Stimulated activated naive CD8-positive, alpha-beta T cell treated with anti-CD3 and anti-CD28 coated beads, Interleukin-15, Interleukin-2, amounts not matched to agents 100 ng/mL and 50 ng/mL, for 24 hours (primary cell): ENCODE data around the gene SCGB3A1.
A peak's percentile ranks its signal among the peaks of the same experiment; 100 is the strongest.

Experiments
- H3K27ac Mint-ChIP-seq: one replicate; pipeline ENCODE4 v1.8.0; 2021; ENCODE audit warnings: mild to moderate bottlenecking, mixed read lengths
- H3K27me3 Mint-ChIP-seq: one replicate; pipeline ENCODE4 v1.8.0; 2021; ENCODE audit warnings: mixed read lengths
- H3K36me3 Mint-ChIP-seq: one replicate; pipeline ENCODE4 v1.8.0; 2021; ENCODE audit warnings: low read depth, mixed read lengths
- H3K4me1 Mint-ChIP-seq: one replicate; pipeline ENCODE4 v1.8.0; 2021; ENCODE audit warnings: low read depth, mixed read lengths
- H3K4me3 Mint-ChIP-seq: one replicate; pipeline ENCODE4 v1.8.0; 2021; ENCODE audit warnings: mild to moderate bottlenecking, mixed read lengths
- H3K9me3 Mint-ChIP-seq: one replicate; pipeline ENCODE4 v1.8.0; 2021; ENCODE audit warnings: mixed read lengths

SCGB3A1 gene

DNA sequence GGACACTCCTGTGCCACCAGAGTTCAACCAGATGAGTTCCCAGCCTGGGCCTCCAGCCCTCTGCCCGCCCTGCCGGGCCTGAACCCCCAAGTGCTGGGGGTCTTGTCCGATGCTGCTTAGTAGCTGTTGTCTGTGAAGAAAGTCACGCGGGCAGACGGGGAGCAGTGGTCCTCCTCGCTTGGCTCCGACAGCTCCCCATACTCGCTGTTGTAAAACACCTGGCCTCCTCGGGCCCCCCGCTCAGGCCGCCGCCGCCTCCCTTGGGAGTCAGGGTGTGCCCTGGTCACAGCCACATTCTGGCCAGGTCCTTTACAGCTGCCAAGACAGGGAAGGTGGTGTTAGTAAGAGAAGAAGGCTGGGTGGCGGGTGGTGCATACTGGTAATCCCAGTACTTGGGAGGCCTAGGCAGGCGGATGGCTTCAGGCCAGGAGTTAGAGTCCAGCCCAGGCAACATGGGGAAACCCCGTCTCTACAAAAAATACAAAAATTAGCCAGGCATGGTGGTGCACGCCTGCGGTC, 11.8 kb upstream of the SCGB3A1 start:
- H3K9me3 Mint-ChIP-seq: no peaks in the 10 kb centered on the region
- H3K4me3 Mint-ChIP-seq: no peak overlapping the region

DNA sequence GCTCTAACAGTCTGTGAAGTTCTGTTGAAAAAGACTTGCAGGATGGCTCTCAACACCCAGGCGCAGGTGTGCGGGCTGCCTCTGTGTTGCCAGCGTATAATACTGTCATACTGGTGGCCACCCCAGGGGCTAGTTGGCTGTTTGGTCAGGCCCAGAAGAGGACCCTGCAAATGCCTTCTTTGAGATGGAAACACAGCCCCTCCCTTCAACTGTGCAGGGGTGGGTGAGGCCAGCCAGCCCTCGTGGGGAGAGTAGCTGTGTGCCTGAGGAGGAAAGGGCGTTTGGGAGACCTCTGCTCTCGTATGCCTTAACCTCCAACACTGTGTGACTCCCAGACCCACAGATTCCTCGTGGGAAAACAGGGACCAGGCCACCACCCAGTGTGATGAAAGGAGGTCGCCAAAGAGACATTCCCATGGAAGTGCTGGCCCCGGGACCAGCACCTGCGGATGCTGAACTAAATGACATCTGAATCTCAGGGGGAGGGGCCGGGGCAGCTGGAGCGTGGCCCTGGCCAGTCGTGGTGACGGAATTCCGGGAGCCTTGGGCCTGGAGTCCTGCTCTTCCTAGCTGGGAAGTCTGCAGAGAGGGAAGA, 11.3 kb upstream of the SCGB3A1 start:
- H3K27ac Mint-ChIP-seq: no peak overlapping the region

More for the DNA sequence above, 11.8 kb upstream of the SCGB3A1 start:
- Mint-ChIP-seq H3K27ac (no peak overlapping the region), H3K36me3 (no peaks in the 10 kb centered on the region), H3K27me3 (no peaks in the 10 kb centered on the region), H3K4me1 (no peaks in the 10 kb centered on the region)

DNA sequence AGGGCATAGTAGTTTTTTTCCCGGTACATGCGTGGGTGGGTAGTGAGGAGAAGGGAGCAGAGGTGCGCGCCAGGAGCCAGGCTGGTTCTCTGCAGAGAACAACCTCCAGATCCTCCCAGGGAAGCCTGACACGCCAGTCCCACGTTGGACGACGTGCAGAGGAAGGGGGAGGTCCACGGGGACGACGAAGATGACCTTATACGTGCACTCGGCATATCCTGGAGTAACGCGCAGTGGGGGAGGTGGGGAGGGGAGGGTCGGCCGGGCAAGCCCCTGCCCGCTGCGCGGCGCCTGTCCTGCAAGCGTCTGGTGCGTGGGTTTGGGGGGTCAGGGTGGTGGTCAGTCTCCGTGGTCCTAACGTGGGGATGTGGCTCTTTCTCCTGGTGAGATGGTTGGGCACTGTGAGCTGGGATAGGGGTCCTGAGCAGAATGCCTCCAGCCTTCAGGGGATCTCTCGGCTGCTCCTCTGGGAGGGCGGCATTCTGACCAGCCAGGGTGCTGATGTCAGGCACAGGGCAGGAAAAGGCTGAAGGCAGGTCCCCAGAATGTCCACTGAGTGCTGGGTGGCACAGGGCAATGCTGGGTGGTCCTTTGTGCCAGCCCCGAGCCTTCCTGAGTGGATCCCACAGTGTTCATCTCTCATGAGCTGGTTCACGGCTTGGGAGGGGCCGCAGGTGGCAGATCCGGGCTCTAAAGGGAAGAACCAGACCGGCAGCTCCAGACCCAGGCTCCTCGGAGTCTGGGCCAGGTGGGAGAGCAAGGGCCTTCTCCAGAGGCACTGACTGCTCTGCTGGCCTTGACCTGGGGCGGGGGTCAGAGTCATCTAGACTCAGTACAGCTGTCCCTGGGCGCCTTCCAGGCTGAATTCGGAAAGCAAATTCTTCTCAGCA, 10.5 kb upstream of the SCGB3A1 start:
- Mint-ChIP-seq H3K36me3 (no peaks in the 10 kb centered on the region), H3K4me1 (no peaks in the 10 kb centered on the region), H3K9me3 (no peaks in the 10 kb centered on the region), H3K4me3 (no peak overlapping the region), H3K27ac (no peak overlapping the region), H3K27me3 (no peaks in the 10 kb centered on the region)

More for the DNA sequence above, 11.3 kb upstream of the SCGB3A1 start:
- Mint-ChIP-seq H3K9me3 (no peaks in the 10 kb centered on the region), H3K4me1 (no peaks in the 10 kb centered on the region), H3K36me3 (no peaks in the 10 kb centered on the region), H3K27me3 (no peaks in the 10 kb centered on the region), H3K4me3 (no peak overlapping the region)

DNA sequence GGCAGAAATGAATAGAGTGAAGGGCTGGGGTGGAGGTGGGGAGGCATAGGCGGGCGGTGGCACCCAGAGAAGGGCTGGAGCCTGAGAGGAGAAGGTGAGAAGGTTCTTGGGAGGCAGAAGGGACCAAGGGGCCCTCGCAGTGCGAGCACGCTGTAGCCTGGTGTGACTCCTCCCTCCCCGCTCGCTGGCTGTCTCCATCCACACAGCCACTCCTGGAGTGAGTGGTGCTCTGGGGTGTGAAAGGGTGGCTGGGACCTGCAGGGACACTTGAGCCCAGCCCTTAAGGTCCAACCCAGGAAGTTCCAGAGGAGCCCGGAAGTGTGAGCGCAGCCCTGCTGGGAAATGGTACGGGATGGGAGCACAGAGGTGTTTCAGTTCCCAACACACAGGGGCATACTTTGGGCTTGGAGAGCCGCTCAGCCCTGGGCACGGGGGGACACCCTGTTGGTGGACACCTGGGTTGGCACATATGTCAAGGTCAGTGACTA, 9.3 kb upstream of the SCGB3A1 start:
- no peaks in the 10 kb centered on the region for H3K27me3 Mint-ChIP-seq
- no peak overlapping the region for H3K4me3 Mint-ChIP-seq
- no peaks in the 10 kb centered on the region for H3K4me1 Mint-ChIP-seq
- no peaks in the 10 kb centered on the region for H3K36me3 Mint-ChIP-seq
- H3K27ac Mint-ChIP-seq: no peak overlapping the region
- no peaks in the 10 kb centered on the region for H3K9me3 Mint-ChIP-seq

DNA sequence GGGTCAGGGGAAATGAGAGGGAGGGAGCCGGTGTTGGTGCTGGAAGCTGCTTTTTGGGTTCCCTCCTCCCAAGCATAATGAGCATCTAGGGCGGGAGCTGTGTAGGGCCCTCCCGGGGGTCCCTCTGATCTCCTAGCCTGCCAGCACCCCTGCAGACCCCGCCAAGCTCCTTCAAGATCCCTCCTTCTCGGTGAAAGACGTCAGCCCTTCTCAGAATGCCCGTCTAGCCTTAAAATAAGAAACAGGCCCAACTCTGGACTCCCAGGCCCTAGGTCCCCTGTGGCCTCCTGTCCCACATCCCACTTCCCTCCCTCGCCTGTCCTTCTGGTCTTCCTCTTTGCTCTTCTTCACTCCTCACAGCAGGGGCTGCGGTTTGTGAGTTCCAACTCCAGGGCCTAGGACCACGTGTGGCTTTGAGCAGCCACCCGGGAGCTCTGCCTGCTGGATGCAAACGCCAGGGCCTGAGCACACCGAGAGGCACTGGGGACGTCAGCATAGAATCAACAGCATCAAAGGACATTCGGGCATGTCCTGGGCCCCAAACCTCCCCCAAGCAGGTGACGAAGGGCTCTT, 8.8 kb upstream of the SCGB3A1 start:
- Mint-ChIP-seq H3K36me3 (no peaks in the 10 kb centered on the region), H3K4me1 (no peaks in the 10 kb centered on the region), H3K9me3 (no peaks in the 10 kb centered on the region), H3K4me3 (no peak overlapping the region), H3K27ac (no peak overlapping the region), H3K27me3 (no peaks in the 10 kb centered on the region)

DNA sequence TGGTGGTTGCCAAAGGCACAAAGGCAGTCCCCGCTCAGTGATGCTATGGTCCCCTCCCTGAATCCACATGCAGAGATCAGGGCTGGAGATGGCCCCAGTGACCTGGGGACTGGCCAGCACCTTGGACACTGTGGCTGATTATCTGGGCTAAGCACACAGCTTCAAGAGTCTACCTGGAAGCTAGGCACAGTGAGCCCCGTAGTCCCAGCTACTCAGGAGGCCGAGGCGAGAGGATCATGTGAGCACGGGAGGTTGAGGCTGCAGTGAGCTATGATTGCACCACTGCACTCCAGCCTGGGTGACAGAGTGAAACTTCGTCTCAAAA, 8.3 kb upstream of the SCGB3A1 start:
- H3K27ac Mint-ChIP-seq: no peak overlapping the region
- no peak overlapping the region for H3K4me3 Mint-ChIP-seq
- H3K27me3 Mint-ChIP-seq: no peaks in the 10 kb centered on the region
- no peaks in the 10 kb centered on the region for H3K9me3 Mint-ChIP-seq
- no peaks in the 10 kb centered on the region for H3K36me3 Mint-ChIP-seq
- H3K4me1 Mint-ChIP-seq: no peaks in the 10 kb centered on the region

DNA sequence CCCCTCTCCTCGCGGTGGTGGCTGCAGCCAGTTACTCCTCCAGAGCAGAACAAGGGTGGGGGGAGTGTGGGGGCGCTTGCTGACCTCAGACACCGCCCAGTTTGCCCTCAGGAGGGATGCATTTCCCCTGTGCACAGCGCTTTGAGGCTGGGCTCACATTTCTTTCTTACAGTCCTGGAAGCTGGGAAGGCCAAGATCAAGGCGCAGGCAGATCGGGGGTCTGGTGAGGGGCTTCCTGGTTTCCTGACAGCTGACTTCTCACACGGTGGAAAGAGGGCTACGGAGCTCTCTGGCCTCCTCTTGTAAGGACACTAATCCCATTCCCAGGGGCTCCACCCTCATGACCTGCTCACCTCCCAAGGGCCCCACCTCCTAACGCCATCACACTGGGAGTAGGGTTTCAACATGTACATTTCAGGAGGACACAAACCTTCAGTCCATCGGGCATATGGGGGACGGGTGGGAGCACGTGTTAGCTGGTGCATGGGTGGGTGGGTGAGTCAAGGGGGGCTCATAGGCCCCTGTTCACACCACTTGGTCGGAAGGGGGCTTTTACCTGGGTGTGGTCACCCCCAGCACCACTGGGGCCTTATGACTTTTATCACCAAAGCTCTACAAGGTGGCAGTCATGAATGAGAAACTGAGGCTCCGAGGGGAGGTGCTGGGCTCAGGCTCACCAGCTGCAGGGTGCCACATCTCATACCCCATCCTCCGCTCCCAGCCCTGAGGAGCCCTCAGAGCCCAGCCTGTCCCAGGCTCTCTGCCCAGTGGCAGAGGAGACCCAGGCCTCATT, 7.7 kb upstream of the SCGB3A1 start:
- Mint-ChIP-seq H3K9me3 (no peaks in the 10 kb centered on the region), H3K27me3 (no peaks in the 10 kb centered on the region), H3K27ac (no peak overlapping the region), H3K4me1 (no peaks in the 10 kb centered on the region), H3K36me3 (no peaks in the 10 kb centered on the region), H3K4me3 (no peak overlapping the region)

DNA sequence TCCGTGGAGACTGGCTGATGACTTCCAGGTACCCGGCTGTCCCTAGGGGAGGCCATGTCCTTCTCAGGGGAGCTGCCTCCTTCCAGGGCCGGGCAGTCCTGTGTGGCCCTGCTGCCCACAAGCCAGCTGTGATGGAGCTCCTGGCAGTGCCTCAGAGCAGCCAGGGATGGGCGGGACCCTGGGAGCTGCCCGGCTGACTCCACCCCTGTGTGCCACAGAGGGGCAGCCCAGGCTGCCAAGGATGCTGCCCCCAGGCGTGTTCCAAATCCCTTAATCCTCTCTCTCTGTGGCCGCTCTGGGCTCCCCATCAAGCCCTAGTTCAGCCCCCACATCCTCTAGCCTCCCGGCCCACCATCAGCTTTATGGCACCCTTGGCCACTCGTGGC, 7.0 kb upstream of the SCGB3A1 start:
- Mint-ChIP-seq H3K4me3 (no peak overlapping the region), H3K36me3 (no peaks in the 10 kb centered on the region), H3K27ac (no peak overlapping the region), H3K4me1 (no peaks in the 10 kb centered on the region), H3K27me3 (peaks cover 5% of the 10 kb centered on the region), H3K9me3 (no peaks in the 10 kb centered on the region)

DNA sequence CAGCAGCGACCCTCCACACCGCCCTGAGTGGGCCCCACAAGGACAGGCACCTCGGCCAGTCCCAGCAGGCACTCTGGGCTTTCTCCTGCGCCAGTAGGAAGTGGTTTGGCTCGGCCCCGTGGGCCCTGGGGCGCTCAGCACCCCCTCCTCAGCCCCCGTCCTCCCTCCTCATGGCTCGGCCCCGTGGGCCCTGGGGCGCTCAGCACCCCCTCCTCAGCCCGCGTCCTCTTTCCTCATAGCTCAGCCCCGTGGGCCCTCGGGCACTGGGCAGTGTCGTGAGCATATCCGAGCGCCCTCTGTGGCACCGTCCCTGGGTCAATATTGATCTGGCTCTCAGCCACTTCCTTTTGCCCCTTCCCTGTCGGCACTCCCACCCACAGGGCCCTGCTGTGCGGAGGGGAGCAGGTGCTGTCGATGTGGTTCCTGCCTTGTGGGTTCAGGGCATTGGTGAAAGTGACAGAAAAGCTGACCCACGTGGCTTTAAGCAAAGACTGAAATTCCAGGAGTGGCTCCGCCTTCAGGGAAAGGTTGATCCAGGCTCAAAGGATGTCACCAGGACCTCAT, 5.5 kb upstream of the SCGB3A1 start:
- Mint-ChIP-seq H3K27me3 (peaks cover 16% of the 10 kb centered on the region), H3K27ac (no peak overlapping the region), H3K36me3 (no peaks in the 10 kb centered on the region), H3K9me3 (no peaks in the 10 kb centered on the region), H3K4me1 (no peaks in the 10 kb centered on the region), H3K4me3 (no peak overlapping the region)

DNA sequence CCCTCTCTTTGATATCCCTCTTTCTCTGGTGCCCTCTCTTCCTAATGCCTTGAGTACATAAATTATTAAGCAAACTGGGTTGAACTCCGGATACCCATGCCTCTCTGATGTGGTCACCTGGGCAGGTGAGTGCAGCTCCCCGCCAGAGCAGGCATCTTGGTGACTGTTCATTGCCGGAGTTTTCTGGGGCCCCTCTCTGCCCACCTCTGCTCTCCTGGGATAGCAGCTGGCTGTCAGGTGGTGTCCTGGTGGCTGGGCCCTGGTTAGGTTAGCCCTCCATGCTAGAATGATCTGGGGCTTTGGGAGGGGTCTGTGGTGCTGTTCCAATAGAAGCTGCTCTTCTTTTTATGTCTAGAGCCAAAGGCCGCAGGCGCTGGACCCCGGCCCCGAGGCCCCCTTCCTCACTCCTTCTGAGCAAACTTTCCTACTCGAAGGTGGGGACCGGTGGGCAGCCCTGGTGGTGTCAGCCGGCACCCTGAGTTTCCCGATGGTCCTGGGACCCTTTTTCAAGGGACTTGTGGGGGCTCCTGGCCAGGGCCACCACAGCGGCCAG, 4.9 kb upstream of the SCGB3A1 start:
- Mint-ChIP-seq H3K4me1 (no peaks in the 10 kb centered on the region), H3K27ac (no peak overlapping the region), H3K4me3 (no peak overlapping the region)

DNA sequence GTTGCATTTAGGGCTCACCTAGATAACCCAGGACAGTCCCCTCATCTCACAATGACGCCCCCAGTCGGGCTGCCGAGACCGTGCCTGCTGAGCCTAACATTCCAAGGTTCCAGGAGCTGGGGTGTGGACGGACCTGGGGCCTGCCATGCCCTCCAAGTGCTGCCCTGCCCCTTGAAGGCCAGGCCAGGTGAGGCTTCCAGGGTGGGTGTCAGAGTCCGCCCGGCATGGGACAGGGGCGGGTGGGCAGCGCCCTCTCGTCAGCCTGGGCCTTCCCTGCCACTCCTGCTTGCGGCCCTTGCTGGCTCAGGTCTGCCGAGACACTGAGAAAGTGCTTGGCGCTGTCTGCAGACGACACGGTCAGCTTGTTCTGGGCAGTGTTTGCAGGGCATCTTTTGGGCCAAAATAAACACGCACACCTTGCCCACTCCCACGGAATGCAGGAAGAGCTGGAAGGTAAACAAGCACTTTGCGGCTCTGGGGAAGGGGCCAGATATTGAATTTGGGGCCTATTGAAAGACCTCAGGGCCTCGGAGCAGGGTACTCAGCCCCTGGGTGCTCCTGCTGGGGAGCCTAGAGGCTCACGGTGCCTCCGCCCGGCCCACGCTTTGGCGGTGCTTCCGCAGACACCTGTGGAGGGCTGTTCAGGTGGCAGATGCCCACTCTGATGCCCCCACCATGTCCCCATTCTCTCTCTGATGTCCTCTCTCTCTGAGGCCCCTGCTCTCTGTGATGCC, 4.2 kb upstream of the SCGB3A1 start:
- Mint-ChIP-seq H3K4me1 (no peaks in the 10 kb centered on the region), H3K36me3 (no peaks in the 10 kb centered on the region), H3K27me3 (peaks cover 16% of the 10 kb centered on the region), H3K4me3 (no peak overlapping the region), H3K27ac (no peak overlapping the region), H3K9me3 (no peaks in the 10 kb centered on the region)

More for the DNA sequence above, 4.9 kb upstream of the SCGB3A1 start:
- H3K36me3 Mint-ChIP-seq: no peaks in the 10 kb centered on the region
- H3K9me3 Mint-ChIP-seq: no peaks in the 10 kb centered on the region
- H3K27me3 Mint-ChIP-seq: peaks cover 16% of the 10 kb centered on the region

DNA sequence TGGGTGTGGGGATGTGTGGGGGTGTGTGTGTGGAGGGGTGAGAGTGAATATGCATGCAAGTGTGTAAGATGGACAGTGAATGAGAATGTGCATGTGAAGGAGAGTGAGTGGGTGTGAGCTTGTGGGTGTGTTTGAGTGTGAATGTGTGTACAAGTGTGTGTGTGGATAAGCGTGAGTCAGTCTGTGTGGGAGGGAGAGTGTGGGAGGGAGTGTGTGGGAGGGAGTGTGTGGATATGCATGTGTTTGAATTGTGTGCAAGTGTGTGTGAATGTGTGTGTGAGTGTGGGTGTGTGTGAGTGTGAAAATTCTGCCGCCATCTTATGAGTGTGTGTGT, 3.7 kb upstream of the SCGB3A1 start:
- Mint-ChIP-seq H3K36me3 (no peaks in the 10 kb centered on the region), H3K27ac (no peak overlapping the region), H3K4me3 (no peak overlapping the region), H3K9me3 (no peaks in the 10 kb centered on the region), H3K4me1 (no peaks in the 10 kb centered on the region), H3K27me3 (peaks cover 16% of the 10 kb centered on the region)

DNA sequence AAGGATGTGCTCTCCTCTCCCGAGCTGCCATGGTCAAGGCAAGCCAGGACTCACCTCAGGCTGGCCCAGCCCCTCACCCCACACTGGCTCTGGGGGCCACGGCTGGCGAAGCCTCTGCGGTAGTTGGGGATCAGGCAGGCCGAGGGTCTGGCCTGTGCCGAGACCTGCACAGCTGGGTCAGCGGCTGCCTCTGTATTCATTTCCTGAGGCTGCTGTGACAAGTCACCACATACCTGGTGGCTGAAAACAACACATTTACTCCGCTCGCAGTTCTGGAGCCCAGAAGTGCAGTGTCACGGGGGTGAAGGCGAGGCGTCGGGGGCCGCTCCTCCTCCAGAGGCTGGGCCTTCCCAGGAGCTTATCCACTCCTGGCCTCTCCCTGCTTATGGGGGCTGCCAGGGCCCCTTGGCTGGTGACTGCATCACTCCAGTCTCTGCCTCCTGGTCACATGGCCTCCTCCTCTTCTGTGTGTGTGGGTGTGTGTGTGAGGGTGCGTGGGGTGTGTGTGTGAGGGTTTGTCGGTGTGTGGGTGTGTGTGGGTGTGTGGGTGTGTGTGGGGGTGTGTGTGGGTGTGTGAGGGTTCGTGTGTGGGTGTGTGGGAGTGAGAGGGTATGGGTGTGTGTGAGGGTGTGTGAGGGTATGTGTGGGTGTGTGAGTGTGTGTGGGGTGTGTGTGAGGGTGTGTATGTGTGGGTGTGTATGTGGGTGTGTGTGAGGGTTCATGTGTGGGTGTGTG, 3.2 kb upstream of the SCGB3A1 start:
- H3K9me3 Mint-ChIP-seq: no peaks in the 10 kb centered on the region
- H3K36me3 Mint-ChIP-seq: no peaks in the 10 kb centered on the region
- H3K4me1 Mint-ChIP-seq: peaks cover 5% of the 10 kb centered on the region
- no peak overlapping the region for H3K4me3 Mint-ChIP-seq
- H3K27me3 Mint-ChIP-seq: peaks cover 20% of the 10 kb centered on the region
- H3K27ac Mint-ChIP-seq: peak overlapping the region; percentile 55
